ENCODE data around the gene SPIN1. TPM values are rescaled to one million over a fixed set of nuclear protein-coding genes. Genes with fewer than 3 reads are reported as not detected.
A peak's percentile ranks its signal among the peaks of the same experiment; 100 is the strongest.

Gene SPIN1
- total RNA-seq, 1 donor from 2014 or later: 89.5 TPM

- H3K36me3 ChIP-seq (ENCODE audit: control insufficient read depth, insufficient read depth, low read length): peaks cover 6% of the 10 kb centered on the region
- FAIRE-seq (peak; percentile 66), DNase-seq (ENCODE audit: low read depth) (no peak)
- H3K27me3 ChIP-seq (ENCODE audit: control insufficient read depth, insufficient read depth, low read length): no peaks in the 10 kb centered on the region
- TF ChIP-seq CTCF (IDR thresholded peaks at IDR 0.05; ENCODE audit: insufficient read depth, low read length, severe bottlenecking): no peak
- H3K4me3 ChIP-seq (ENCODE audit: low read depth, low read length): no peak overlapping the region
Observed at GRCh38 chr9:88429595-88430430, 41.6 kb downstream of the SPIN1 start.

- Histone ChIP-seq H3K36me3 (ENCODE audit: control insufficient read depth, insufficient read depth, low read length) (peaks cover 5% of the 10 kb centered on the region), H3K4me3 (ENCODE audit: low read depth, low read length) (no peak overlapping the region), H3K27me3 (ENCODE audit: control insufficient read depth, insufficient read depth, low read length) (no peaks in the 10 kb centered on the region)
- peak; percentile 22 for DNase-seq (ENCODE audit: low read depth)
- FAIRE-seq: no peak
- TF ChIP-seq CTCF (IDR thresholded peaks at IDR 0.05; ENCODE audit: insufficient read depth, low read length, severe bottlenecking): no peak
Observed at GRCh38 chr9:88433583-88434255, 45.5 kb downstream of the SPIN1 start.

- TF ChIP-seq CTCF (IDR thresholded peaks at IDR 0.05; ENCODE audit: insufficient read depth, low read length, severe bottlenecking): no peak
- peaks cover 1% of the 10 kb centered on the region for H3K36me3 ChIP-seq (ENCODE audit: control insufficient read depth, insufficient read depth, low read length)
- no peak for FAIRE-seq
- no peak for DNase-seq (ENCODE audit: low read depth)
- H3K27me3 ChIP-seq (ENCODE audit: control insufficient read depth, insufficient read depth, low read length): no peaks in the 10 kb centered on the region
- no peak overlapping the region for H3K4me3 ChIP-seq (ENCODE audit: low read depth, low read length)
Observed at GRCh38 chr9:88435336-88435735, 47.1 kb downstream of the SPIN1 start.

GRCh38 chr9:88436379-88436778 lies 48.1 kb downstream of the SPIN1 start:
- TF ChIP-seq CTCF (IDR thresholded peaks at IDR 0.05; ENCODE audit: insufficient read depth, low read length, severe bottlenecking): no peak
- FAIRE-seq (no peak), DNase-seq (ENCODE audit: low read depth) (no peak)
- Histone ChIP-seq H3K36me3 (ENCODE audit: control insufficient read depth, insufficient read depth, low read length) (peaks cover 1% of the 10 kb centered on the region), H3K4me3 (ENCODE audit: low read depth, low read length) (no peak overlapping the region), H3K27me3 (ENCODE audit: control insufficient read depth, insufficient read depth, low read length) (no peaks in the 10 kb centered on the region)

GRCh38 chr9:88437210-88438146 lies 49.2 kb downstream of the SPIN1 start:
- no peak for TF ChIP-seq CTCF (IDR thresholded peaks at IDR 0.05; ENCODE audit: insufficient read depth, low read length, severe bottlenecking)
- DNase-seq (ENCODE audit: low read depth): no peak
- H3K4me3 ChIP-seq (ENCODE audit: low read depth, low read length): no peak overlapping the region
- no peaks in the 10 kb centered on the region for H3K27me3 ChIP-seq (ENCODE audit: control insufficient read depth, insufficient read depth, low read length)
- peaks cover 1% of the 10 kb centered on the region for H3K36me3 ChIP-seq (ENCODE audit: control insufficient read depth, insufficient read depth, low read length)
- FAIRE-seq: no peak

Data from bronchial epithelial cell (primary cell).